T-cell (primary cell): ENCODE data around the gene MICU1. TPM values are rescaled to one million over a fixed set of nuclear protein-coding genes. Genes with fewer than 3 reads are reported as not detected.

ENCODE experiments used
- ATAC-seq, 4 experiments: fragments of 200-7000 bp in 3 of 4; fragments of 150-1000 bp in 1 of 4; cut with Tn5 transposase; replicated peaks in 1 of 4; 1 replicate in 3 of 4; 2 replicates in 1 of 4; pipeline ENCODE4 v1.10.0; 2021; ENCODE audit warnings: moderate library complexity in 3 of 4, mild to moderate bottlenecking in 2 of 4, moderate number of reproducible peaks in 1 of 4
- CTCF ChIA-PET, 2 donors: fragments of 300-600 bp; sonication (Branson Sonifier 250); formaldehyde crosslinking; loops; one replicate each; lab custom pipeline; 2022; ENCODE audit warnings: antibody characterized with exemption in 2 of 2; lab: Charles Lee
- POLR2A ChIA-PET, 2 donors: fragments of 300-600 bp; sonication (Branson Sonifier 250); formaldehyde crosslinking; loops; one replicate each; lab custom pipeline; 2022; ENCODE audit warnings: antibody characterized with exemption in 2 of 2; lab: Charles Lee
- DNase-seq, 35 experiments: peaks; one replicate each; pipeline versions ENCODE4 v3.0.0 to v3.0.0-alpha.2; 2013 to 2023
- H3K27ac ChIP-seq: one replicate; pipeline ENCODE4 v1.5.1; 2013; ENCODE audit warnings: low read length
- H3K27me3 ChIP-seq, 2 experiments: replicated peaks in 1 of 2; 1 replicate in 1 of 2; 2 replicates in 1 of 2; pipeline versions ENCODE4 v1.6.1 to v1.7.0; 2013; ENCODE audit warnings: low read length in 1 of 2, mixed read lengths in 1 of 2; ENCODE audit not compliant: control insufficient read depth in 2 of 2, insufficient read depth in 2 of 2; ENCODE audit errors: extremely low read depth in 1 of 2
- H3K36me3 ChIP-seq, 2 donors: 1 replicate in 1 of 2; 2 replicates in 1 of 2; pipeline versions ENCODE4 v1.6.1 to v1.7.0; 2013; ENCODE audit warnings: low read length in 1 of 2; ENCODE audit not compliant: control insufficient read depth in 2 of 2, insufficient read depth in 1 of 2; ENCODE audit errors: extremely low read depth in 1 of 2
- H3K4me1 ChIP-seq, 2 experiments: 1 replicate in 1 of 2; 2 replicates in 1 of 2; pipeline versions ENCODE4 v1.6.1 to v1.7.0; 2013; ENCODE audit warnings: low read length in 2 of 2, mixed read lengths in 1 of 2; ENCODE audit not compliant: insufficient read depth in 2 of 2, control insufficient read depth in 1 of 2; ENCODE audit errors: extremely low read depth in 1 of 2
- H3K4me3 ChIP-seq, 2 donors: 1 replicate in 1 of 2; 2 replicates in 1 of 2; pipeline versions ENCODE4 v1.5.1 to v1.7.0; 2013; ENCODE audit warnings: mild to moderate bottlenecking in 2 of 2, low read length in 1 of 2, moderate library complexity in 1 of 2; ENCODE audit not compliant: control insufficient read depth in 1 of 2; ENCODE audit errors: extremely low read depth in 1 of 2
- H3K9me3 ChIP-seq: 2 replicates; pipeline ENCODE4 v1.7.0; 2013
- H3K27ac Mint-ChIP-seq, 2 donors: one replicate each; pipeline ENCODE4 v1.8.0; 2020 to 2021; ENCODE audit warnings: mild to moderate bottlenecking in 2 of 2, mixed read lengths in 2 of 2
- H3K27me3 Mint-ChIP-seq, 2 donors: one replicate each; pipeline ENCODE4 v1.8.0; 2021 to 2022; ENCODE audit warnings: mixed read lengths in 2 of 2
- H3K36me3 Mint-ChIP-seq: one replicate; pipeline ENCODE4 v1.8.0; 2021; ENCODE audit warnings: mixed read lengths
- H3K4me1 Mint-ChIP-seq, 3 donors: one replicate each; pipeline ENCODE4 v1.8.0; 2020 to 2022; ENCODE audit warnings: mixed read lengths in 3 of 3, mild to moderate bottlenecking in 1 of 3
- H3K4me3 Mint-ChIP-seq, 3 donors: one replicate each; pipeline ENCODE4 v1.8.0; 2020 to 2022; ENCODE audit warnings: mild to moderate bottlenecking in 3 of 3, mixed read lengths in 3 of 3, moderate library complexity in 3 of 3
- H3K9me3 Mint-ChIP-seq, 3 donors: one replicate each; pipeline ENCODE4 v1.8.0; 2020 to 2022; ENCODE audit warnings: mixed read lengths in 3 of 3
- WGBS: methylation state at CpG from one replicate; pipeline ENCODE4 v1.1.5; 2013; ENCODE audit warnings: missing lambda C conversion rate; ENCODE audit not compliant: insufficient coverage; 5-methylcytosine and 5-hydroxymethylcytosine counted together
- total RNA-seq, 35 experiments: library from RNA in 6 of 35; stranded (reverse) in 6 of 35; fragments of 120-200 nt in 1 of 35; gene quantifications; one replicate each; pipeline versions ENCODE4 v1.2.1 to v1.2.4 and lab custom pipeline; 2013 to 2026

Gene MICU1
- total RNA-seq, 5 donors from 2014 or later (not counting 1 experiment from before 2014, with no cell fraction given): 16.9 to 23.3 (median 19.9) TPM

GRCh38 chr10:72423426-72423825 is 202.5 kb downstream of the MICU1 start:
- no peaks in the 10 kb centered on the region for H3K27me3 ChIP-seq
- H3K4me3 ChIP-seq: no peak overlapping the region
- Mint-ChIP-seq H3K27me3 (no peaks in the 10 kb centered on the region), H3K4me3 (no peak overlapping the region), H3K9me3 (peaks cover 4 to 11% (median 7%) of the 10 kb centered on the region in 3 donors), H3K27ac (no peak overlapping the region), H3K4me1 (no peaks in the 10 kb centered on the region), H3K36me3 (peaks cover 50% of the 10 kb centered on the region)
- H3K36me3 ChIP-seq: peaks cover 0 to 14% of the 10 kb centered on the region in 2 donors
- H3K9me3 ChIP-seq: no peaks in the 10 kb centered on the region
- no peak overlapping the region for H3K27ac ChIP-seq
- H3K4me1 ChIP-seq: no peaks in the 10 kb centered on the region
- CTCF ChIA-PET: no interaction called here
- POLR2A ChIA-PET: no interaction called here
- no peak for ATAC-seq
- DNase-seq: no peak
- no CpG with 5 or more reads among the region's 3 CpGs for WGBS

GRCh38 chr10:72421885-72422540 is 203.9 kb downstream of the MICU1 start:
- no peak overlapping the region for H3K27ac ChIP-seq
- ATAC-seq: no peak
- H3K4me1 ChIP-seq: no peaks in the 10 kb centered on the region
- Mint-ChIP-seq H3K27me3 (no peaks in the 10 kb centered on the region), H3K4me1 (no peaks in the 10 kb centered on the region), H3K27ac (no peak overlapping the region), H3K9me3 (peaks cover 4 to 11% (median 7%) of the 10 kb centered on the region in 3 donors), H3K36me3 (peaks cover 56% of the 10 kb centered on the region), H3K4me3 (no peak overlapping the region)
- ChIA-PET POLR2A (interaction anchor here in 1 of 2 donors (0.5 kb wide), 1 partner anchor 16 kb away, joined by 4 read pairs; no protein-coding TSS in a partner anchor), CTCF (no interaction called here)
- H3K36me3 ChIP-seq: peaks cover 0 to 14% of the 10 kb centered on the region in 2 donors
- no peak for DNase-seq
- no peaks in the 10 kb centered on the region for H3K9me3 ChIP-seq
- H3K27me3 ChIP-seq: no peaks in the 10 kb centered on the region
- no peak overlapping the region for H3K4me3 ChIP-seq
- WGBS: 100% methylated on average over 1 of the region's 1 CpG

GRCh38 chr10:72419241-72419640 is 206.6 kb downstream of the MICU1 start:
- Histone ChIP-seq H3K27ac (no peak overlapping the region), H3K27me3 (no peaks in the 10 kb centered on the region), H3K4me1 (no peaks in the 10 kb centered on the region), H3K4me3 (no peak overlapping the region), H3K36me3 (peaks cover 0 to 16% of the 10 kb centered on the region in 2 donors), H3K9me3 (no peaks in the 10 kb centered on the region)
- ATAC-seq (no peak), DNase-seq (no peak)
- peaks cover 4 to 21% (median 11%) of the 10 kb centered on the region in 3 donors for H3K9me3 Mint-ChIP-seq
- no peaks in the 10 kb centered on the region for H3K4me1 Mint-ChIP-seq
- no peaks in the 10 kb centered on the region for H3K27me3 Mint-ChIP-seq
- POLR2A ChIA-PET: interaction anchor here in 1 of 2 donors (0.5 kb wide), 1 partner anchor 15 kb away, joined by 3 read pairs; no protein-coding TSS in a partner anchor
- no peak overlapping the region for H3K4me3 Mint-ChIP-seq
- CTCF ChIA-PET: interaction anchor here in 1 of 2 donors (0.5 kb wide), 1 partner anchor 370 kb away, joined by 3 read pairs; no protein-coding TSS in a partner anchor
- WGBS: no CpG with 5 or more reads among the region's 2 CpGs
- no peak overlapping the region for H3K27ac Mint-ChIP-seq
- peaks cover 72% of the 10 kb centered on the region for H3K36me3 Mint-ChIP-seq

GRCh38 chr10:72418679-72419078 is 207.2 kb downstream of the MICU1 start:
- Mint-ChIP-seq H3K27me3 (no peaks in the 10 kb centered on the region), H3K9me3 (peaks cover 4 to 22% (median 11%) of the 10 kb centered on the region in 3 donors), H3K36me3 (peaks cover 73% of the 10 kb centered on the region), H3K27ac (no peak overlapping the region), H3K4me1 (no peaks in the 10 kb centered on the region), H3K4me3 (no peak overlapping the region)
- Histone ChIP-seq H3K27ac (no peak overlapping the region), H3K4me3 (no peak overlapping the region), H3K36me3 (peaks cover 0 to 16% of the 10 kb centered on the region in 2 donors), H3K27me3 (no peaks in the 10 kb centered on the region), H3K4me1 (no peaks in the 10 kb centered on the region), H3K9me3 (no peaks in the 10 kb centered on the region)
- ChIA-PET POLR2A (interaction anchor here in 1 of 2 donors (0.5 kb wide), 1 partner anchor 15 kb away, joined by 3 read pairs; no protein-coding TSS in a partner anchor), CTCF (interaction anchor here in 1 of 2 donors (0.5 kb wide), 1 partner anchor 17 kb away, joined by 3 read pairs; no protein-coding TSS in a partner anchor)
- no peak for DNase-seq
- no peak for ATAC-seq
- 57% methylated on average over 1 of the region's 3 CpGs for WGBS

GRCh38 chr10:72417971-72418370 is 207.9 kb downstream of the MICU1 start:
- H3K27ac Mint-ChIP-seq: no peak overlapping the region
- no peaks in the 10 kb centered on the region for H3K9me3 ChIP-seq

GRCh38 chr10:72416661-72417060 is 209.2 kb downstream of the MICU1 start:
- Histone ChIP-seq H3K36me3 (peaks cover 4 to 8% of the 10 kb centered on the region in 2 donors), H3K9me3 (no peaks in the 10 kb centered on the region), H3K27me3 (no peaks in the 10 kb centered on the region), H3K27ac (no peak overlapping the region), H3K4me1 (no peaks in the 10 kb centered on the region), H3K4me3 (no peak overlapping the region)
- ChIA-PET POLR2A (no interaction called here), CTCF (no interaction called here)
- Mint-ChIP-seq H3K4me1 (no peaks in the 10 kb centered on the region), H3K27ac (no peak overlapping the region), H3K4me3 (no peak overlapping the region), H3K36me3 (peaks cover 59% of the 10 kb centered on the region), H3K9me3 (peaks cover 0 to 11% (median 5%) of the 10 kb centered on the region in 3 donors), H3K27me3 (no peaks in the 10 kb centered on the region)
- no peak for ATAC-seq
- DNase-seq: no peak
- 83% methylated on average over 2 of the region's 4 CpGs for WGBS

More at GRCh38 chr10:72417971-72418370, 207.9 kb downstream of the MICU1 start:
- Histone ChIP-seq H3K4me3 (no peak overlapping the region), H3K27me3 (no peaks in the 10 kb centered on the region), H3K27ac (no peak overlapping the region), H3K4me1 (no peaks in the 10 kb centered on the region), H3K36me3 (peaks cover 4 to 16% of the 10 kb centered on the region in 2 donors)
- ChIA-PET POLR2A (no interaction called here), CTCF (interaction anchor here in 1 of 2 donors (0.7 kb wide), 1 partner anchor 900 kb away, joined by 5 read pairs; no protein-coding TSS in a partner anchor)
- WGBS: no CpG with 5 or more reads among the region's 1 CpG
- DNase-seq: no peak
- peaks cover 3 to 17% (median 8%) of the 10 kb centered on the region in 3 donors for H3K9me3 Mint-ChIP-seq
- H3K4me3 Mint-ChIP-seq: no peak overlapping the region
- no peak for ATAC-seq
- H3K27me3 Mint-ChIP-seq: no peaks in the 10 kb centered on the region
- peaks cover 67% of the 10 kb centered on the region for H3K36me3 Mint-ChIP-seq
- H3K4me1 Mint-ChIP-seq: no peaks in the 10 kb centered on the region
